ENCODE data around the gene ANTXRL.
"Not testable (repeated sequence)": the region's sequence is repeated elsewhere in the genome, so short reads cannot be mapped to it uniquely, and the experiment has no call there.

Gene ANTXRL

DNA sequence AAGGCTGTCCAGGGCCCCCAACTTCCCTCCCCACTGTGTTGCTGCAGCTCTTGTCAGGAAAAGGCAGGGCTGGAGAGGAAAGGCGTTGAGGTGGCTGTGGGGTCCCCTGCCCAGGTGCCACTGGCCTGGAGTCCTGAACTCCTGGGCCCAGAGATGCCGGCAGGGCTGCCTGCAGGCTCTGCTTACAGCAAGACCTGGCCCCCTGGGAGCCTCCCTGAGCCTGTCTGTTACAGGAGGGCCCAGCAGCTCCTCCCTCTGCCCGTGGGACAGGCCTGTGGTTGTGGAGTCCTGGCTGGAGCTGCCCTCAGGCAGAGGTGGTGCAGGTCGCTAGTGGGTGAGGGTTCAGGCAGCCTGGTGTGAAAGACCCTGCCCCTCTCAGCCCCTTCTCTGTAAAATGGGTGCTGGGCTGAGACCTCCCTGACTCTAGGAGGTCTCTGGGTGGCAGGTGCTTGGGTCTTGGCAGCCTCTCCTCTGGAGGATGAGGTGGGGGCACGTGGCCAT lies 9.9 kb downstream of the ANTXRL start:
- FAIRE-seq = no peak

DNA sequence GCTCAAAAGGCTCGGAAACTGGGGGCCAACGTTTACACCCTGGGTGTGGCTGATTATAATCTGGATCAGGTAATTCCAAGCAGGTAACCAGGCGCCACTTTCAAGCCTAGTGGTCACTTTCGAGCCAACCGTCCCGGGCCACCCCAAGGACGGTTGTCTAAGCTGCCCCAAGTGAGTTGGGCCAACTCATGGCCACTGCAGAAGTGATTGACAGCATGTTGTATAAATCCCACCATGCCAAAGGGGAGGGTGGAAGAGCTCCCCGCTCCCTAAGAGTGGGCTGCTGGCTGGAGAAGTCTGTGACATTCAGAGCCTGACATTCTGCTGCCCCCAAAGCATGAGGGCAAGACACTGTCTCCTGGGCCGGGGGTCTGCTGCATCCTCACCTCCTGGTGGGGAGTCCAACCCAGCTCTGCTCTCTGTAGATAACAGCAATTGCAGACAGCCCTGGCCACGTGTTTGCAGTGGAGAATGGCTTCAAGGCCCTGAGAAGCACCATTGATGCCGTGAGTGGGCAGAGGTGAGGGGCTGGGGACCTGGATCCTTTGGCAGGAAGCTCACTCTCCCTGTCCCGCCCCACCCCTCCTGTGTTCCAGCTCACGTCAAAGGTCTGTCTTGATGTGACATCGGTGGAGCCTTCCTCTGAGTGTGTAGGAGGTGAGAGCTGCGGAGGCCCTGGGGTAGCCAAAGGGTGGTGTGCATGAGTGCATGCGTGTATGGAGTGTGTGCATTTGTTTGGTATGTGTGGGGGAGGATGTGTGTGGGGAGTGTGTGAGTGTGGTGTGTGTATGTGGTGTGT lies 10.8 kb downstream of the ANTXRL start:
- no peak for FAIRE-seq

DNA sequence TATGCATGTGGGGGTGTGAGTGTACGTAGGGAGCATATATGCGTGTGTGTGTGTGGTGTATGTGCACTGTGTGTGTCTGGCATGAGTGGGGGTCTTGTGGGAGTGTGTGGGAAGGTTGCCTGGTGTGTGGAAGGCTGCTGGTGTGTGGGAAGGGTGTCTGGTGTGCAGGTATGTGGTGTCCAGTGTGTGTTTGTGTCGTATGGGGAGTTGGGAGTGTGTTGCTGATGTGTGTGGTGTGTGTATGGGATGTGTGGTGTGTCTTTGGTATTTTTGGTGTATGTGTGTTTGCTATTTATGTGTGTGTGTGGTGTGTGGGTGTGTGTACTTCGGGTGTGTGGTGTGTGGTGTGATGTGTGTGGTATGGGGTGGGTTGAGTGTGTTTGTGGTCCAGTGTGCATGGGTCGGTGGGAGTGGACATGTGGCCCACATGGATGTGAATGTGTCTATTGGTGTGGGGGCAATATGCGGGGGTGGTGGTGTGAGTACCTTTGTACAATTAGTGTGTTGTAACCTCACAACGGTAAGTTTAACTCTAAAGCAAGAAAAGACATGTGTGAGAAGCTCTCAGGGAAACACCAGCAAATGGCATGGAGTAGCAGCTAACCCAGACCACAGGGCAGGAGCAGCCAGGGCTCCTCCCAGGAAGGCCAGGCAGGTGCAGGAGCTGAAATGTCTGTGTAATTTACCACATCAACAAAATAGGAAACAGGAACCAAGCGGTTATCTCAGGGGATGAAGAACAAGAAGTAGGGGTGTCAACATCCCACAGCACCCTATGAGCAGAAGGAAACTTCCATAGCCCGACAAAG lies 11.9 kb downstream of the ANTXRL start:
- FAIRE-seq = no peak

DNA sequence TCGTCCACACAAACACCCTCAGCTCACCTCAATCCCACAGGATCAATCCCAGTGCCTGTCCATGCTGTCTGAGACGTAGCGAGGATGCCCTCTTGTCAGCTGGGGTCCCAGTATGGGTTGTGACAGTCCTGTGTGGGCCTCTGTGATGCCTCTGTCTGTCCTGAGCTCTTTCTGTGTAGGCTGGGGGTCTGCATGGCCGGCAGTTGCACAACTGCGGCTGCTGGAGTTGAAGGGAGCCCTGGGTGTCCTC lies 12.4 kb downstream of the ANTXRL start:
- no peak for FAIRE-seq

DNA sequence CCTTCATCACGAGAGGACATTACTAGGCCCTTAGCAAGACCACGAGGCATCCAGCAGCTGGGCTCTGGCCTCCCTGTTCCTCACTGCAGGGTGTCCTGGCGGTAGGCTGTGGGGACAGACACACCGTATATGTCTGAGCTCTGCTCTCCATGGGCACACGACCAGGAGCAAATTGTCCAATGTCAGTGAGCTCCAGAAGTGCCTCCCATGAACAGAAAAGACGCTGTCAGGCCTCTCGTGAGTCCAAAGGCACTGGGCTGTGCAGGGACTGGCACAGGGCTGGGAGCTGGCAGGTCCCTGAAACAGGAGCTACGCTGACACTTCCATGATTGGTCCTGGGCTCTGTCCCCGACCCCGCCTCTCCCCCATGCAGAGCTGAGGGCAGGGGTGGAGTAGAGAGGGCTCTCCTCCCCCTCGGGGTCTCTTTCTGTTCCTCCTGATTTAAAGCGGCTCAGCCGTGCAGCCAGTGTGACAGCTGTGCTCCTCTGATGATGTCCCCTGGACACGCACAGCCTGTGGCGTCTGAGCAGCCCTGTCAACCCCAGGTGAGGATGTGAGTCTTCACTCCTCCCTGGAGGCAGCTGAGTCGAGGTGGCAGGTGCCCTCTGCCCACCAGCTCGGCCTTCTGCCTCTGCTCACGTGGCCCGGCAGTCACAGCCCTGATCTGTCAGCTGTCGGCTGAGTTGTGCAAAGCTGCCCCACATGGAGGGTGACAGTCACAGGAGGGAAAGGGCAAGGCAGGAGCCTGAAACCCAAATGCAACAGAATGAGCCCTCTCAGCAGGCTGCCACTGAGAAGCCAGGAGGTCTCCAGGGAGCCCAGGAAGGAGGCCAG lies 13.0 kb downstream of the ANTXRL start:
- FAIRE-seq = no peak

DNA sequence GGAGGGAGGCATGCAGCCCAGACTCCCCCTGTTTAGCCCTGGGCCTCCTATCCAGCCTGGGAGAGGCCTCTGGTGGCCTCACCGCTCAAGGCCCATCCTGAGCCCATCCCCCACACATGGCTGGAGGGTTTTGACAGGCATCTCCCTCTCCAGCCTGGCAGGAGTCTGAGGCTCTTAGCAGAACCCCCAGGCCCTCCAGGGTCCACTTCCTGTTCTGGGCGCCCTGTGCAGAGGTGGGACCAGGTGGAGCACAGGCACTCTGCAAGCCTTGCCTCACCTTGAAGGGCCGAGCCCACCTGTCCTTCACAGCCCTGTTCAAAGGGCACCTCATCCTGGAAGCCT lies 13.5 kb downstream of the ANTXRL start:
- FAIRE-seq = not testable (repeated sequence)

DNA sequence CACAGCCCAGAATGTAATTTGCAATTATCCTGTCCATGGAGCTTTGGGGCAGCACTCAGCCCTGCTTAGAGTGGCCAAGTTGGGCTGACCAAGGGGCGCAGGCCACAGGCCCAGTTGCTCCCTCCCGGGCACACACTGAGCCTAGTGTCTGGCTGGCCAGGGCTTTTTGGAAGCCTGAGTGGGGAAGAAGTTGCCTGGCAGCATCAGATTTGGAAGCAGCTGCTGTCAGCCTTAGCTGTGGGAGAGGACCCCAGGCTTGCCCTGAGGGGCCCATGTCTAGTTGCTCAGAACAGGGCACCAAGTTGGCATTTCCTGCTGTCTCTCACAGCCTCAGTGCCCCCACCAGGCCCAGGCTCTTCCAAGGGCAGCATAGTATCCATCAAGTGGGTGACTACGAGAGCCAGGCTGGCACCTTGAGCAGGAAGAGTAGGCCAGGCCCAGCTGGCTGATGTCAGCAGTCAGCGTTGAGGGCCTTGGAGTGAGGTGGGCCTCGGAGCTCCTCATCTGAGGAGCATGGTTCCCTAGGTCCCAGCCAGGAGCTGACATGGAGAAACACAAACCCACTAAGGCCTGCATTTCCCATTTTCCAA lies 14.4 kb downstream of the ANTXRL start:
- FAIRE-seq = no peak

DNA sequence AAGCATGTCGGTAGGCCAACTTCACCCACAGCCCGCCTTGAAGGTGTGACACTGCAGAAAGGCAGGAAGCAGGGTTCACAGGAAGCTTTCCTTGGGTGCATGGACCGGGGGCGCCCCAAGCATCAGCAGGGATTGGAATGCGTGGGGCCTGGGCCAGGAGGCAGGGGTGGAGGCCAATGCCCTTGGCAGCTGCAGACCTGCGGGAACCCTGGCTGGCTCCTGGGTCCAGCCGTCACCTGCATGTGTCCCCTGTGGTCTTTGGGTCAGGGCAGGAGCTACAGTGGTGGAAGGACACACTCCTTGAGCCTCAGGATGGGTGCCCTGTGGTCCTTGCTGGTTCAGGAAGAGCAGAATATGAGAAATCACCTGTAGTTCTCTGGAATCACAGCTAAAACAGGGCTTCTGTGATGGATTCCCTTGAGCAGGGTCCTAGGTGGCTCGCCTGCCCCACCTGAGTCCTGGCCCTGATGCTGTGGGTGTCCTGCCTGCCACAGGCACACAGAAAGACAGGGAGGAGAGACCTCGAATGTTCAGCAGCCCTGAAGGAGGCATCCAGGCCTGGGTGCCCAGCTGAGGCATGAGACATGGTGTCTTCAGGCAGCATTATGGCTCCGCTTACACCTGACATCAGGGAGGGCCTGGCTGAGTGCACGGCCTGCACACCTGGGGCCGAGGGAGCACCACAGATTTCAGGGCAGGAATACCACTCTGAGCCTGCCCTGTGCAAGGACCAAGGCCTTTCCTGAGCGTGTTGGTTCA lies 15.1 kb downstream of the ANTXRL start:
- FAIRE-seq = no peak

DNA sequence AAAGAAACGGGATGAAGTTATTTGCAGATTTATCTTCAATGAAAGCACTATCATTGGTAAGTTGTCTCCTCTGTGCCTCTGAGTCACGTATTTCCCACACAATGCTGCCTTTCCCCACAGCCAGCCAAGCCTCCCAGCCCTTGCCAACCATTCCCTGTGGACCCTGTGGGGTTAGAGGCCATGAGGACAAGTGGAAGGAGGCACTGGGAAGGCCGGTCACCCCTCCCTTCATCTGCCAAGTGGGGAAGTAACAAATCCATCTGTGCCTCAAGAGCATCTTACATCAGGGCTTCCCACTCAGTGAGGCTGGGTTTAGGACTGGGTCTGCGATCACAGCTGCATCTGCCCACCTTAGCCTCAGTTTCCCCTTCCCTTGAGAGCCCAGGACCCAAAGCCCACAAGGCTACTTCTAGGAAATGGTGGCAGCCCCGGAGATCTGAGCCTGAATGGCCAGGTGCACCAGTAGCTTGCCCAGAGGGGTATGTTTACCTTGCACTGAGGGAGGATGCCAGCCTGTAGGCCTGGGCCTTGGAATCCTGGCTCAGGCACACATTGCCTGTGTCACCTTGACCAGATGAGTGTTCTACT lies 16.1 kb downstream of the ANTXRL start:
- FAIRE-seq = not testable (repeated sequence)

DNA sequence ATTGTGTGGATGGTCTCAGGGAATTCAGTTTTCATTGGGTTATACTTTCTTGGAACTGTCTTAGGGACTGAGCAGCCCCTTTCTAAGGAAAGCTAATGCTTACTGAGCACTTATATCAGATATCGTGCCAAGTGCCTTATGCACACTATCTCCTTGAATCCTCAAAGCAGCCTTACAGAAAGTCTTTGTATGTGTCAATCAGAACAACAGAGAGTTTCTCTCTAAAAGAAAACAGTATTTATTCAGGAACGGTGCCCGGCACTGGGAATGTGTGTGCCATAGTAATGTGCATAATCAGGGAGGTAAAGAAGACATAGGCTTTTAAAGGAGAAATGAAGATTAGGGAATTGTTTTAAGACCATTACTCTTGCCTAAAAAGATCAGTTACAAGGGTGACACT lies 17.3 kb downstream of the ANTXRL start:
- no peak for FAIRE-seq

DNA sequence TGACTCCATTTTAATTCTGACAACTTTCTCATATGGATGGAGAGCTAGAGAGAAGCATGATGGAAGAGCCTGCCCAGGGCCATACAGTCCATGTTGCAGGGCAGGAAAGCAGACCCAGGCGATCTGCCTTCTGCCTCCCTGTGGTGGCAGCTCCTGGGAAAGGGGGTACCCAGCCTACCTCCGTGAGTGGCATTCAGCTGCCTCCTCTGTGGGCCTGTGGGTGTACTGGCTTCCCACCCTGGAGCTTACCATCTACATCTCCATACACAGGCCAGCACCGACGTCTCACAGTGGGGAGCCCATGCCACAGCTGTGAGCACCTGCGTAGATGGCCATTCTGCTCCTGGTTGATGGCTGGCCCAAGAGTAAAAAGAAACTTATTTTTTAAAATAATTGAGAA lies 17.9 kb downstream of the ANTXRL start:
- not testable (repeated sequence) for FAIRE-seq

DNA sequence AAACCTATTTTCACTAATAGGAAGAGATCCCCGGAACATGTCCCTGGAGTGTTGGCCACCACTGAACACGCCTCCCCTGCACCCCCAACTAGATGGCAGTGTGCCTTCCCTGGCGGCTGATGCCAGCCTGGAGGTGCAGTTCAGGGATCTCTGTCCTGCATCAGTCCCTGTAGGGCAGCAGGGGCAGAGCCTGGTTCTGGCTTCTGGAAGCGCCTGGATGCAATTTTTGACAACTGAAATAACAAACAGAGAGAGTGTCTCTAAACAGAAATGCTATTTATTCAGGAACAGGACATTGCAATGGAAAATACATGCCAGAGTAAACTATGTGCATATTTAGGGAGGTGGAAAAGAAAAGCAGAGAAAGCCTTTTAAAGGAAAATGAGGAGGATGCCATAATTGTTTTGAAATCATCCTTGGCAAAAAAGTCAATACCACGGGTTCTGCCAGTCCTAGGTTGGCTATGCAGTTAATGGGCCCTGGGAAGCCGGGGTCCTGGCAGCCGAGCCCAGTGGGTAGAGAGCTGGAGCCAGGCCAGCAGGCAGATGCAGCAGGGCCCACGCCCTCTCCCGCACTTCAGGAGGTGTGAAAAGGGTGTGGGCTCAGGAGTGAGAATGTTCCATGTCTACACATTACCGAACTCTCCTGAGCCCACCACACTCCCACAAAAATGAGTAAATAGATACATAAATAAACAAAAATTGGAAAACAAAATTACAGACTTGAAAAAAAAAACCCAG lies 18.5 kb downstream of the ANTXRL start:
- FAIRE-seq = no peak

DNA sequence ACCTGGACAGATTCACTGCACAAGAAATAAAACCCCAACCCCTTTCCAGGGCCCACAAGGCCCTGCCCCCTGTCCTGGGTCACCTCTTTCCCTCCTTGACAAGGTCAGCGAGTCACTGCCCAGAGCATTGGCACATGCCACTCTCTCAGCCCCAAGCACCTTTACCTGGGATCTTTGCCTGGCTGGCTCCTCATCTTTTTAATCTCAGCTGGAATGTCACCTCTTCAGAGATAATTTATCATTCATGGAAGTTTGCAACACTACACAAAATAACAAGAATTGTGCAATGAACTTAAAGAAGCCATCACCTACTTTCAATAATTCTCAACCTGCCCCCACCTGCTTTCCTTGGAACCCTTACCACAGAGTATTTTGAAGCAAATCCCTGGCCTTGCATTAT lies 19.2 kb downstream of the ANTXRL start:
- no peak for FAIRE-seq

DNA sequence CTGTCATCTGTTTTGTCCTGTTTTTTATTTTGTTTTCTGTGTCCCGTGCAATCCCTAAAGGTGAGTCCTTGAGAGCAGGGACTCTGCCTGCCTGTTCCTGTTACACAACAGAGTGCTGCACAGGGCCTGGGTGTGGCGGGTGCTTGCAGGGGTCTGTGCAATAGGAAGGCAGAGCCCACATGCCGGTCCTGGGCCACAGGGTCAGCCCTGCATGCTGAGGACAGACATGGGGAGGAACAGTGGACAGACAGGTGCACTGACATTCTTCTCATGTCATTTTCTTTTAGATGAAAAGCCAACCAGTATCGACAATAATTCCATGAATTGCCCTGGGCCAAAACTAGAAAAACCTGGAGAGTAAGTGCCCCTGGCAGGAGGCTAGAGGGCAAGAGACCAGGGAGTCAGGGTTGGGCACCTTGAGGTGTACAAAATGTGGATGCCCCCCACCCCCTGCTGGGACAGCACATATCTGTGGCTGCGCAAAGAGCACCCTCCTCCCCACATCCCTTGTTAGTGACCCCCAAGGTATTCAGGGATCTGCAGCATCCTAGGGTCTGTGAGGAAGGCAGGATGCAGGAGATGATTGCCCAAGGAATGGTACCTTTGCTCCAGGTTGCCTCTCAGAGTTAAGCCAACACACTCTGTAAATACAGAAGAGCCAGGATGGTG lies 19.9 kb downstream of the ANTXRL start:
- FAIRE-seq = no peak

DNA sequence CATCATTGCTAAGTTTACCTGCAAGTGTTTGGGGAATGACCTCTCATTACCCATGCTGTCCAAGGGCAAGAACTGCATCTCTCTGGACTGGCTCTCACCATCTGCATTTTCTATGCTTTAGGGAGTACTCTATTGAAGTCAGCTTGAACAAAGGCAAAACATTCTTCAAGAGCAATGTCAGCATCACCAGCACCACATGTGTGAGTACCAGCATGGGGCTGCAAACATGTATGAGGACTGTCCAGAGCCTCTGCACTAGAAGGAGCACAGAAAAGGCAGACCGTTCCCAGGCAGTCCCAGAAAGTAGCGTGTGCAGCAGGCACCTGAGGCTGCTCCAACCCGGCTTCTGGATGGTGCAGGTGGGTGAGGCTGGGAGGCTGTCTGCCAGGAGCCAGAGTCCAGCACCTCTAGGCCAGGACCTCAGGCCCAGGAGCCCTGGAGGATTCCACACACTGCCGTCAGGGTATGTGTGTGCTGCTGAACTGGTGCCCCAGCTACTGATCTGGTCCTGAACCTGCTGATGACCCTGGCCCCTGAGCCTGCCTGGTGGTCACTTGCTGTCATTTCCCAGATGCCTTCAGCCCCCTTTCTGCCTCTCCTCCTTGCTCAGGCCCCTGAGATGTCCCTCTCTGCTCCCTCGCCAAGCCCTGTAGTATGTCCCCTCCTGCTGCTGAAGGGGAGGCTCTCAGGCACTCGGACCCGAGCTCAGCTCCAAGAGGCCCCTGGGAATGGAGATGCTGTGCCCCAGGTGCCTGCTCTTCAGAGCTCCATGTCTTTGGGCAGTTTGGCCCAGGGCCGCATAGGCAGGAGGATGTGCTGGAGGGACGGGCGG lies 20.7 kb downstream of the ANTXRL start:
- no peak for FAIRE-seq

DNA sequence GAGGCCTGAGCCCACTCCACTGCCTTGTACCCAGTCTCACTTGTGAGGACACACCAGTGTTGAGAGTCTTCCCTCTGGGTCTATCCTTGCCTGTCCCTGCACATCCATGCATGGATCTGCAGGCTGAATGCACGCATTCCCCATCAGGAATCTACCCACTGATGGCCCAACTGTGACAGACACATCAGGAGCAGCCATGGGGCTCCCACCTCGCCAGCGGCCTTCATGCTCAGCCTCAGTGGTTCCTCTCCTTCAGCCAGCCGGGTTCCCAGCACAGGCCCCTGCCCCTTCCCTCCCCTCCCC lies 21.3 kb downstream of the ANTXRL start:
- no peak for FAIRE-seq

DNA sequence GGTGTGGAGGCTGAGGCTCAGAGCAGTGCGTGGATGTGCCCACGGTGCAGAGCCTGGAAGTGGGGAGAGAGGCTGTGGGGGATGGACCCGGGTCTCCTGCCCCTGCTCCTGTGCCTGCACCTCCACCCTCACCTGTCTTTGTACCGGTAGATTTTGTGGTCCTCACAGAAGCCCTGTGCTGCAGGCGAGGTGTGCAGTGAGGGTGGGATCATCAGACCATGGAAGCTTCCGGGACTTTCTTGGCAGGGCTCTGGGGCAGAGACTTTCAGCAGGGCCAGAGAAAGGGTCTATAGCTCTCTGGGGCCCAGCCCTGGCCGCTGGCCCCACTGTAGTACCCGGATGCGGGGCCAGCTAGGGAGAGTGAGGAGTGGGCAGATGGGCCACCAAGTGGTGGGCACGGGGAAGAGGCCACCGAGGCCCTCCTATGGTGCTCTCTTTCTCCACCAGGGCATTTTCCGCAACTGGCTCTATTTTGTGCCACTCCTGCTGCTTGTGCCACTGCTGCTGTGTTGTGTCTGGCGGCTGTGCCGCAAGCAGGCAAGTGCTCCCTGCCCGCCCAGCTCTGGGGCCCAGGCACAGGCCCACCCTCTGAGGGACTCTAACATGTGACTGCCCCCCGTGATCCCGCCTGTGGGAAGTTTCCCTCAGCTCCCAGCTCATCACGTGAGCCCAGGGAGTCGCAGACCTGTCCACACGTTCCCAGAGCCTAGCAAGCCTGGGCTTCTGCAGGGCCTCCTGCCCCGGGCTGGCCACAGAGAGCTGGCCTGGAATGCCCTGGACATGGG lies 22.1 kb downstream of the ANTXRL start:
- no peak for FAIRE-seq

DNA sequence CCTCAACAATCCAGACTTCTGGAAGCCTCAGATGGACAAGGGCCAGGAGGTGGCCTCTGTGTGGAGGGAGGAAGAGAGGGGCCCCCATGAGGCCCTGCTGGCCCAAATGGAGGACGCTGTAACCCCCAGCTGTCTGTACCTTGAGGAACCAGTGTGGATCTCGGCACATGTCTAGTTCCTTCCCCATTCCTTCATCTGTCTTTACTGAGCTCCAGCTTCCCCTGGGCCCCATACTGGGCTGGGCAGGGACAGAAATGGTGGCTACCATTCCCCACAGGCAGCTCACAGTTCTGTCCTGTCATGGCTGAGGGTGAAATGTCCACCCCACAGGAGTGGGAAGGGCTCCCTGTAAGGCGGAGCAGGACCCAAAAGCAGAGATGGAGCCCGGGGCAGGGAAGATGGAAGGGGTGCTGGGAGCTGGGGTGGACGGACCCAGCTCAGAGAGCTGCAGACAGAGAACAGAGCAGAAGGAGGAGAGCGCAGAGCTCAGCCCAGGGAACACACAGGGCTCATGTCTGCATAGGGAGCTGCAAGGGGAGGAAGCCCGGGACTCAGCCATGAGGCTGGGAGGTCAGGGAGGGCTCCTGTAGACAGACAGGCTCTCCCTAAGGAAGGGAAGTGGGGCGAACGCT lies 22.8 kb downstream of the ANTXRL start:
- no peak for FAIRE-seq

DNA sequence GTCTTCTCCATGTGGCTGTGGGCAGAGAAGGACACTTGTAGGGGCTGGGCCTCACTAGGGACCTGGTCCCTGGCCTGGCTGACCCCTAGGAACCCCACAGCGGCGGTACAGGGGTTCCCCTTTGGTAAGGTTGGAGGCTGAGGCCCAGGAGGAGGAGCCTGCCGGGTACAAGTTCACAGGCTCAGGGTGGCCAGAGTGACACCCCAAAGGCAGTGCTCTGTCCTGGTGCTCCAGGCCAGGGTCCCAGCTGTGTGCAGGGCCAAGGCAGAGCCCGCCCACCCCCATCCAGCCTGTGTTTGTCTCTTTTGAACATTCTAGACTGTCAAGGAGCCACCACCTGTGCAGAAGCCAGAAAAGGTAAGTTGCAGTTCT lies 23.3 kb downstream of the ANTXRL start:
- no peak for FAIRE-seq

All from A204.1 (cell line).